Choroid plexus epithelial cell (primary cell): Measurements from ENCODE around the gene IMMP2L.

Experiments
- DNase-seq: peaks from one replicate; pipeline ENCODE4 v3.0.0-alpha.2; 2010; ENCODE audit warnings: low read depth
- H3K4me3 ChIP-seq: 2 replicates; pipeline ENCODE4 v1.5.1; 2011; ENCODE audit warnings: low read depth, mild to moderate bottlenecking, control low read depth, low read length, moderate library complexity
- CTCF ChIP-seq: conservative IDR thresholded peaks from 2 replicates; pipeline ENCODE4 v1.5.1; 2011; ENCODE audit warnings: low read depth, mild to moderate bottlenecking, control low read depth, inconsistent platforms, low read length, moderate library complexity

The IMMP2L gene

GRCh38 chr7:111265394-111265793 lies 296.9 kb downstream of the IMMP2L start:
- no peak for TF ChIP-seq CTCF
- DNase-seq: peak; percentile 36
- H3K4me3 ChIP-seq: no peak overlapping the region

GRCh38 chr7:111264981-111265380 lies 297.3 kb downstream of the IMMP2L start:
- H3K4me3 ChIP-seq: no peak overlapping the region
- no peak for TF ChIP-seq CTCF
- DNase-seq: peak; percentile 17

- DNase-seq: no peak
- H3K4me3 ChIP-seq: no peak overlapping the region
- TF ChIP-seq CTCF: no peak
Observed at GRCh38 chr7:111264111-111264868, 298.0 kb downstream of the IMMP2L start.

- TF ChIP-seq CTCF: no peak
- DNase-seq: no peak
- no peak overlapping the region for H3K4me3 ChIP-seq
Observed at GRCh38 chr7:111262293-111263116, 299.8 kb downstream of the IMMP2L start.

GRCh38 chr7:111261496-111261895 lies 300.8 kb downstream of the IMMP2L start:
- no peak overlapping the region for H3K4me3 ChIP-seq
- no peak for TF ChIP-seq CTCF
- no peak for DNase-seq

DNA sequence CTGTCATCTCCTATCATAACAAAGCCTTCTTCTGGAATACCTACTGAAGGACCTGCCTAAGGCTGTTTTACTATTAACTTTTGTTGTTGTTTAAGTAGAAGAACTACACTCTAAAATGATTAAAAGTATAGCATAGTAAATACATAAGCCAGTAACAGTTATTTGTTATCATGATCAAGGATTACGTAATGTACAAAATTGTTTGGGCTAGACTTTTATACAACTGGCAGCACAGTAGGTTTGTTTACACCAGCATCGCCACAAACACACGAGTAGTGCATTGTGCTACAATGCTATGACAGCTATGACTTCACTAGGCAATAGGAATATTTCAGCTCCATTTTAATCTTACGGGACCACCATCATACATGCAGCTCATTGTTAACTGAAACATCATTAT lies 302.3 kb downstream of the IMMP2L start:
- DNase-seq: no peak
- no peak for TF ChIP-seq CTCF
- no peak overlapping the region for H3K4me3 ChIP-seq

DNA sequence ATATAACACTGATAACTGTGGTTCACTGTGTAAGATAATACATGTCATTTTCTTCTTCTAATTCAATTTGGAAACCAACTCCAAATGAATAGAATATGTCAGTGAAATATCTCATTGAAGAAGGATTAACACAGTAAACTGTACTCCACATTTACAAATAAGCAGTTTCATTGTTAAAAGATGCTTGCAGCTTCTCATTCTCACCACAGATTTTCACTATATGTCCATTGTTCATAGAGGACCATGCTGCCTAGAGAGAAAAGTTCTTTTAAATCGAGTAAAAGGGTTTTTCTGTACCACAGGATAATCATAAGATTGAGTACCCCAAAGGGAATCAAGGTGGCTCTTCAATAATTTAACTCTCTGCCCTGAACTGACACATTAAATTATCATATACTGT lies 305.9 kb downstream of the IMMP2L start:
- H3K4me3 ChIP-seq: no peak overlapping the region
- no peak for DNase-seq
- no peak for TF ChIP-seq CTCF
